Head of caudate nucleus (tissue), 42 donors: ENCODE results near the gene TARDBP.
A peak's percentile ranks its signal among the peaks of the same experiment; 100 is the strongest.
"Not testable (repeated sequence)": the region's sequence is repeated elsewhere in the genome, so short reads cannot be mapped to it uniquely, and the experiment has no call there.

Experiments used
- DNase-seq, 42 donors: peaks; one replicate each; pipeline versions ENCODE4 v3.0.0 to v3.0.0-alpha.2; 2020 to 2021; ENCODE audit warnings: mixed read lengths in 7 of 42
- intact Hi-C: fragments of 100-400 bp; cut with DNase I; formaldehyde crosslinking; loops from one replicate; pipeline ENCODE4 v1.15.0; 2022

TARDBP gene

GRCh38 chr1:11071463-11072215 lies 59.2 kb downstream of the TARDBP start:
- intact Hi-C loops: no loop called here
- peak in 13 of 42 donors; percentile 16 to 55 (median 31) for DNase-seq

GRCh38 chr1:11072216-11072917 lies 59.9 kb downstream of the TARDBP start:
- intact Hi-C loops: no loop called here
- peak in 19 of 42 donors; percentile 8 to 75 (median 41) for DNase-seq

- DNase-seq: peak in 2 of 42 donors; percentile 4 to 14
These were observed 60.9 kb downstream of the TARDBP start for GRCh38 chr1:11073398-11073797.

More at GRCh38 chr1:11073398-11073797, 60.9 kb downstream of the TARDBP start:
- intact Hi-C loops: not testable (repeated sequence)
